GM03348 (cell line): ENCODE data around the gene PARK7.
"Not testable (repeated sequence)": the region's sequence is repeated elsewhere in the genome, so short reads cannot be mapped to it uniquely, and the experiment has no call there.

Experiments used
- DNase-seq: peaks from one replicate; pipeline ENCODE4 v3.0.0; 2012; ENCODE audit warnings: low spot score

The PARK7 gene

GRCh38 chr1:7948960-7949359, 12.6 kb upstream of the PARK7 start:
- DNase-seq: peak; percentile 78

- not testable (repeated sequence) for DNase-seq
These were observed 8.7 kb upstream of the PARK7 start for GRCh38 chr1:7952791-7953190.

- DNase-seq: peak; percentile 91
These were observed 7.5 kb upstream of the PARK7 start for GRCh38 chr1:7953850-7954609.

GRCh38 chr1:7954683-7955082, 6.8 kb upstream of the PARK7 start:
- no peak for DNase-seq

GRCh38 chr1:7956218-7957032, 5.1 kb upstream of the PARK7 start:
- peak; percentile 34 for DNase-seq

GRCh38 chr1:7960165-7960564, 1.3 kb upstream of the PARK7 start:
- no peak for DNase-seq

- no peak for DNase-seq
These were observed 670 bp upstream of the PARK7 start for GRCh38 chr1:7960867-7961215.

- DNase-seq: no peak
These were observed 464 bp downstream of the PARK7 start for GRCh38 chr1:7962014-7962335.

GRCh38 chr1:7962636-7963377, 1.3 kb downstream of the PARK7 start:
- no peak for DNase-seq

GRCh38 chr1:7963378-7963730, 1.8 kb downstream of the PARK7 start:
- DNase-seq: not testable (repeated sequence)

GRCh38 chr1:7963841-7964240, 2.3 kb downstream of the PARK7 start:
- not testable (repeated sequence) for DNase-seq

GRCh38 chr1:7964476-7964875, 3.0 kb downstream of the PARK7 start:
- no peak for DNase-seq

- DNase-seq: no peak
These were observed 5.7 kb downstream of the PARK7 start for GRCh38 chr1:7967196-7967595.

GRCh38 chr1:7967651-7968050, 6.1 kb downstream of the PARK7 start:
- no peak for DNase-seq

GRCh38 chr1:7970246-7970645, 8.7 kb downstream of the PARK7 start:
- no peak for DNase-seq

- no peak for DNase-seq
These were observed 9.5 kb downstream of the PARK7 start for GRCh38 chr1:7971024-7971423.

GRCh38 chr1:7972285-7972684, 10.8 kb downstream of the PARK7 start:
- DNase-seq: no peak

GRCh38 chr1:7973086-7973485, 11.6 kb downstream of the PARK7 start:
- no peak for DNase-seq

- DNase-seq: peak; percentile 87
These were observed 13.8 kb downstream of the PARK7 start for GRCh38 chr1:7975212-7975865.

GRCh38 chr1:7980984-7981383, 19.5 kb downstream of the PARK7 start:
- DNase-seq: no peak

- DNase-seq: no peak
These were observed 21.7 kb downstream of the PARK7 start for GRCh38 chr1:7983086-7983778.

GRCh38 chr1:7984811-7985210, 23.3 kb downstream of the PARK7 start:
- DNase-seq: no peak
